AG08395 (cell line): ENCODE results near the gene ACSS3.
"Not testable (repeated sequence)": the region's sequence is repeated elsewhere in the genome, so short reads cannot be mapped to it uniquely, and the experiment has no call there.

ENCODE experiments used
- DNase-seq: peaks from one replicate; pipeline ENCODE4 v3.0.0; 2012; ENCODE audit warnings: mixed read lengths, low spot score

ACSS3 gene

DNA sequence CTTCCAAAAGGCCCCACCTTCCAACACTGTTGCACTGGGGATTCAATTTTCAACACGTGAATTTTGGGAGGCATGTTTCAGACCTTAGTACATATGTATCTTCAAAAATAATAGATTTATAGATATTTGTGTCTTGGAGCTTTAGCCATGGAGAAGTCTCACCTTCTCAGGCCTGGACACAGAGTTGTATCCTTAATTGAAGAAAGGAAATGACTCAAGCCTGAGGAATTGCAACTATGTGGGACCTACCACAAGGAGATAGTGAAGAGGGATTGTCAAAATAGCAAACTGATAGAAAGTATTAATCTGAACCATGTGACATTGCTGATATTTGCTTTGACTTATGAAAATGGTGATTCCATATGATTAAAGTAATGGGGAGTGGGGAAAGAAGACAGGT, 89.8 kb downstream of the ACSS3 start:
- peak; percentile 9 for DNase-seq

GRCh38 chr12:81168445-81168844, 90.6 kb downstream of the ACSS3 start:
- no peak for DNase-seq

GRCh38 chr12:81170072-81170471, 92.2 kb downstream of the ACSS3 start:
- no peak for DNase-seq

GRCh38 chr12:81172851-81173250, 95.0 kb downstream of the ACSS3 start:
- no peak for DNase-seq

DNA sequence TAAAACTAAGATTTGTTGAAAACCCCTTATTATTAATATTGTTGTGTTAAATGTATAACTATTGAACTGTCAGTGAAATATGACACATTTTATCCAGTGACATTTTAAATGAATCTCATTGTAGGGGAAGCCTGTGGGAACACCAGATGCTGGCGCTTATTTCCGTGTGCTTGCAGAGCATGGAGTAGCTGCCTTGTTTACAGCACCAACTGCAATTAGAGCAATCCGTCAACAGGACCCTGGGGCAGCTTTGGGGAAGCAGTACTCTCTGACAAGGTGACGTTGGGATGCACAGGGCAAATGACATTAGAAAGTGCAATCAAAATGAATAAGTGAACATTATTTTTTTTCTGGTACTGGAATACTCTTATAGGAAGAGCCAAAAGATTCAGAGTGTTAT, 96.8 kb downstream of the ACSS3 start:
- no peak for DNase-seq

- no peak for DNase-seq
Measured at GRCh38 chr12:81176796-81177195, 98.9 kb downstream of the ACSS3 start.

DNA sequence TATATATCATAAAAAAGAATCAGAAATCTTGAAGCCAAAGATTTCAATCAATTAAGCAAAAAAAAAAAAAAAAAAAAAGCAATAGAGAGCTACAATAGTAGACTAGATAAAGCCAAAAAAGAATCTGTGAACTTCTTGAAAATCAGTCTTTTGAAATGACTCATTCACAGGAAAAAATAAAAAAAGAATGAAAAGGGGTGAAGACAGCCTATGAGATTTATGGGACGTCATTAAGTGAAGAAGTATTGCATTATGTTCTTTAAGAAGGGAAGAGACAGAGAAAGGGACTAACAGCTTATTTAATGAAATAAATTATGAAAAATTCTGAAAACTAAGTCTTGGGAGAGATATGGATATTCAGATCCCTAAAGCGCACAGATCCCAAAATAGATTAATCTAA, 103.8 kb downstream of the ACSS3 start:
- no peak for DNase-seq

GRCh38 chr12:81187686-81188085, 109.8 kb downstream of the ACSS3 start:
- no peak for DNase-seq

DNA sequence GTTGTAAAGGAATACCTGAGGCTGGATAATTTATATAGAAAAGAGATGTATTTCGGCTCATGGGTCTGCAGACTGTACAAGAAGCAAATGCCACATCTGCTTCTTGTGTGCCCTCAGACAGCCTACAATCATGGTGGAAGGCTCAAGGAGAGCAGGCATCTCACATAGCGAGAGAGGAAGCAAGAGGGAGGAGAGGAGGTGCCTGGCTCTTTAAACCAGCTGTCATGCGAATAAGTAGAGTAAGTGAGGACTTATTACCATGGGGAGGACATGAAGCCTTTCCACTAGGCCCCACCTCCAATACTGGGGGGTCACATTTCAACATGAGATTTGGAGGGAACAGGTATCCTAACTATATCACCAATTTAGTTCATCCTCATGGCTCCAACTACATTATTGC, 118.7 kb downstream of the ACSS3 start:
- DNase-seq = no peak

- DNase-seq = not testable (repeated sequence)
Measured at GRCh38 chr12:81200561-81200960, 122.7 kb downstream of the ACSS3 start.

- DNase-seq = no peak
Measured at GRCh38 chr12:81203671-81204204, 125.9 kb downstream of the ACSS3 start.

- no peak for DNase-seq
Measured at GRCh38 chr12:81205416-81205815, 127.5 kb downstream of the ACSS3 start.

DNA sequence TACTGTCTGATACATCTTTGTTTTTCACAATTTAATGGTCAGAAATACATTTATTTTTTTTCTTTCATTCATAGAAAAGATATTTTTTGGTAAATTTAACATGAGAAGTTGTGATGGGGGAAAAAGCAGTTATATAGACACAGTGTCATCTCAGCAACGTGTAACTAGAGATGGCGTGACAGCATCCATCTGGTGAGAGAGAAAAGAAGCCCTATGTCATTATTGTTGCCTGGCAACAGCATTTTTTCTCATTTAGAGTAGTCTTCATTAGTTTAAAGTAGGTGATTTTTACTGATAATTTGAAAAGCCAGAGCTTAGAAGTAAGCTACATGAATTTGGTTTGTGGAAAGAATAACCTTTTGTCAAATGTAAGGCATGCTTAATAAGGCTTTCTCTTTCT, 128.6 kb downstream of the ACSS3 start:
- no peak for DNase-seq

GRCh38 chr12:81207173-81207572, 129.3 kb downstream of the ACSS3 start:
- no peak for DNase-seq

DNA sequence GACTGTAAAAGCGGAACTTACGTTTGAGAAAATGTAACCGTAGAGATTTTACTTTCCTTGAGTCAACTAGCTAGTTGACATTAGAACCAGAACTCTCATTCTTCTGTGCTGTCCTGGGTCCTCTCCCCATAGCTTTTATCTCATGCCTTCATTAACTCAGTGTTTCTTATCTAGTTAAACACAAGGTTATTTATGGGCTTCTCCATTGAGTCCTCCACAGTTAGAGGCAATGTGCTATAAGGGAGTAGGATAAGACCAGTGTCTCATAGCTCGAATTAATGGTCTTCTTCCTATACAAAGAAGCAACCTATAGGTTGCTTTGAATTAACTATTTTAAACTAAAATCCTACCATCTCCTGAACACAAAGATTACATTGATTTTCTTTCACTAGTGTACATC, 129.8 kb downstream of the ACSS3 start:
- DNase-seq = no peak

- DNase-seq = no peak
Measured at GRCh38 chr12:81208187-81208911, 130.5 kb downstream of the ACSS3 start.

- peak; percentile 5 for DNase-seq
Measured at GRCh38 chr12:81209012-81209411, 131.1 kb downstream of the ACSS3 start.

DNA sequence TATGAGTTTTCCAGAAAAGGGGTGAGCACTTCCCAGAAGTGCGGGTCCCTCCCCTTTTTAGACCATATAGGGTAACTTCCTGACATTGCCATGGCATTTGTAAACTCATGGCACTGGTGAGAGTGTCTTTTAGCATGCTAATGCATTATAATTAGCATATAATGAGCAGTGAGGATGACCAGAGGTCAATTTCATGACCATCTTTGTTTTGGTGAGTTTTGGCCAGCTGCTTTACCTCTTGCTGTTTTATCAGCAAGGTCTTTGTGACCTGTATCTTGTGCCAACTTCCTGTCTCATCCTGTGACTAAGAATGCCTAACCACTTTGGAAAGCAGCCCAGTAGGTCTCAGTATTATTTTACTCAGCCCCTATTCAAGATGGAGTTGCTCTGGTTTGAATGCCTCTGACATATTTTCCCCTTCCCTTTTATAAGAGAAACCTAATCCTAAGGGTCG, 131.9 kb downstream of the ACSS3 start:
- peak; percentile 5 for DNase-seq

GRCh38 chr12:81211306-81211705, 133.4 kb downstream of the ACSS3 start:
- no peak for DNase-seq

DNA sequence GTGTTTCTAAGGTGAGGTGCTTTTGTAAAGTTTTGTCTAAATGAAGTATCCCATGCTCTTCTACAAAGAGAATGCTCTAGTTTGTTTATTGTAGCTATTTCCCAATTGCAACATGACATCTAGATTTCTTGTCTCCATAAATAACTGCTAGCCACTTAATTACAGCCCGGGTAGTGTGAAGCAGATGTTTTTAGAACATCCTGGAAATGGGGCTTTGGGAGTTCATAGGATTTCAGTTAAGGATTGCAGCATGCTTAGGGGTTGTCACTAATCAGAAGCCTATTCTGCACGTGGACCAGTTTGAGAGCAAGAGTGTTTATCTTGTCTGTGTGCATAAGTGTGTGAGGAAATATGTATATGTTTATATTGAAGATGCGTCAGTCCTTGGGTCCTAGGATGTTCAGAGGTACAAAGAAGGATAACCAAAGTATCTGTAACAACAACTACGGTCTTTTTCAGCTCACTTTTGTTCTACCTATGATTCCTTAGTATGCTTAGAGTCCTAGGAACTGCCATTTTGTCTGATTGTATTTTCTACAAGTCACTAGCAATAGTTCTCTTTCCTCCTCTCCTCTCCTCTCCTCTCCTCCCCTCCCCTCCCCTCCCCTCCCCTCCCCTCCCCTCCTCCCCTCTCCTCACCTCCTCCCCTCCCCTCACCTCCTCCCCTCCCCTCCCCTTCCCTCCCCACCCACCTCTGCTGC, 135.3 kb downstream of the ACSS3 start:
- DNase-seq = no peak

DNA sequence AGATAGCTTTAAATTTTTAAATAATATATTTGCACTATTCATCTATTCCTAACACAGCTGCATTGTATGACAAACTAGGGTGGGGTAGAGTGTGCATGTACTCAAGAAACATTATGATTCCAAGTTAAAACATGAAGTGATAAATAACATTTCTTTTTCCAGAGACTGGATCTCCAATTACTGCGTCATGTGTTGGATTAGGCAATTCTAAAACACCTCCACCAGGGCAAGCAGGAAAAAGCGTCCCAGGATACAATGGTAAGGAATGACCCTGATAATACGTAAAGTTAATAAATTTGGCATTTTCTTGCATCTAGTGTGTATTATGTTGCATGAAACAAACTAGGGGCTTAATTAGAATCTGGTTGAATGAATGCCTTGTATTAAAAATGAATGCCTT, 138.9 kb downstream of the ACSS3 start:
- DNase-seq = no peak

DNA sequence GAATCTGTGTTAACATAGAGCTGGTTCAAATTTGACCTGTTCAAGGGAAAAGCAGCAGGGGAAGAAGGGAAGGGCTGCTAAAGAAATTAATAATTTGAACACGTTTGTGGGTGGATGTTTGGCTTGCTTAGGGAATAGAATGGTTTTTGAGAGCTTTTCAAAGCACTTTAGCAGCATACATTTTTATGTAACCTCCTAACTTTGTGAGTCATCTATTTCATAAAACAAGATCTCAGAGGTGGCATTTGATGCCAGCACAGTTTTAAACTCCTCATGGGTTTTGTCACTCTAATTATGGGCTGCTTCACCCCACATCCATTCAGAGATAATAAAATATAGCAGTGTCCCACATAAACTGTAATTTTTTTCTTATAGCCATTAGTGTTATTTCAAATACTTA, 143.8 kb downstream of the ACSS3 start:
- DNase-seq = peak; percentile 7

GRCh38 chr12:81222846-81223592, 145.1 kb downstream of the ACSS3 start:
- peak; percentile 25 for DNase-seq
